HG02852 (cell line): ENCODE data around the gene NSD2.
"Not testable (repeated sequence)": the region's sequence is repeated elsewhere in the genome, so short reads cannot be mapped to it uniquely, and the experiment has no call there.

Experiments used
- ATAC-seq: cut with Tn5 transposase; IDR thresholded peaks from one replicate; pipeline ENCODE4 v1.9.1; 2021; ENCODE audit warnings: mild to moderate bottlenecking, moderate library complexity; ENCODE audit not compliant: unreplicated experiment

The NSD2 gene

DNA sequence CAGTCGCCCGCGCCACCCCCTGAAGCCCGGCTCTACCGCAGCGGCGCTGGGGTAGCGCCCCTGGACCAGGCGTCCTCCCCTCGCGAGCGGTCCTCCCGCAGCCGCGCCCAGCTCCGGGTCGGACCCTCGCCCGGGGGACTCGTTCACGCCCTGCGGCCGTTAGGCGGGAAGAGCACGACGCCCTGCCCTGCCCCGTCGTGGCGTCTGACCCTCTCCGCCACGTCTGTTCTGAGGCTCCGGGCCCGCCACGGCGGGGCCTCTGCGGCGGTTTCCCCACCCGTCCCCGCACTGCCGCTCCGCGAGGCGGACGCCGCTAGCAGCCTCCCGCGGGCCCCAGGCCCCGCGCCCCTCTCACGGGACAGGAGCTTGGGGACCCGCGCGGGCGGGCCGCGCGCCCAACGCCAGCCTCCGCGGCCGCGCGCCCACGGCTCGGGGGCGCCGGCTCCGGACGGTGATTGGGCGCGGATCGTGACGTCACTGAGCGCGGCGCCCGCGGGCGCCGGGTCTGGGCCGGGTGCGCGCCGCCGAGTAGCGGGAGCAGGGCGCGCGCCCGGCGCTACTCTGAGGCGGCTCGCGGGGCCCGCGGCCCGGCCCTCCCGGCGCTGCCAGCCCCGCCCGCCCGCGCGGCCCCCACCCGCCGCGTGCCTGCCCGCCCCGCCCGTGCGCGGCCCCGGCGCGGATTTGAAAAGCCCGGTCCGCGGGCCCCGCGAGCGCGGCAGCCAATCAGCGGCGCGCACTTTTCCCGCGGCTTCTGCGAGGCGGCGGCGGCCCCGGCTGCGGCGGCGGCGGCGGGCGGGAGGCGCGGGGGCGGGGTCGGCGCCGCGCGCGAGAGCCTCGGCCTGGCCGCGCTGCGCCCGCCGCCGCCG, at the start of gene NSD2:
Gene NSD2 (plus strand): TSS at position 816 of the 866 bp plus-strand sequence. CDS start 29,262 bp downstream, outside the sequence.
- ATAC-seq: peak; percentile 61

- no peak for ATAC-seq
Measured at GRCh38 chr4:1821679-1822567, 49.3 kb upstream of the NSD2 start.

DNA sequence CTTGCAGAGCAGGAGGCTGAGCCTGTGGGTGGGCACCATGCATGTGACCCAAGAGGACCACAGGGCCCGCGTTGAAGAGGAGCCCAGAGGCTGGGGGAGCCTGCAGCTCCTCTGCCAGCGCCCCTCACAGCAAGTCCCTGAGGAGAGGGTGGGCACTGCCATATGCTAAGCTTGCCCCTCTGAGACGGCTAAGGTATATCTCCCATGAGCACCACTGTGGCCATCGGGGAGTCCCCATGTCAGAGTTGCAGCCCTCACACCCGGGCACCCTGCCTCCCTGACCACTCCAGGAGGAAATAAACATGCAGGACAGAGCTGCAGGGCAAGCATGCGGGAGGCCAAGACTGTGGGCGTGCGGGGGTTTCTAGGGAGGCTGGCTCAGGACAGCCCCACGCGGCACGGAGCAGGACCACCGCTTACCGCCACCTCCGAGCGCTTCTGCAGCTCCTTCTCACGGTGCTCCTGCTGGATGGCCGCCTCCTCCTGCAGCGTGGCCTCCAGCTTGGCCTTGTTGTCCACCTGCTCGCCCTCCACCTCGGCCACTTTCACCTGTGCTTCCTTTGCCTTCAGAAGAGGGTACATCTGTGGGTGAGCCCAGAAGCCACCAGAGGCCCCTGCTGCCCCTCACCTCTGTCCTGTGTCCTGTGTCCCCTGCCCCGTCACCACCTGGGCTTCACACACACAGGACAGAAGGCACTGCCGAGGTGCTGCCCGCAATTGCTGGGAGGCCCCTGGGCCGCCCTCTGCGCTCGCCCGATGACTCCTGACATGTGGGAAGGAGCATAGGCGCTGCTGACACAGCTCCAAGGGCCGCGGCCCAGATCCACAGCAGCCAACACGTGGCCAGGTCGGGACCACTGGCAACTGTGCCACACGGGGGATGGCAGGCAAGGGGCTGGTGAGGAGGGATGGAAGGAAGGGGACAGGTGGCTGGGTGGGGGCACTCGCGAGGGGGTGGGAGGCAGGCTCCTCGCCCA, 48.3 kb upstream of the NSD2 start:
- ATAC-seq: no peak

DNA sequence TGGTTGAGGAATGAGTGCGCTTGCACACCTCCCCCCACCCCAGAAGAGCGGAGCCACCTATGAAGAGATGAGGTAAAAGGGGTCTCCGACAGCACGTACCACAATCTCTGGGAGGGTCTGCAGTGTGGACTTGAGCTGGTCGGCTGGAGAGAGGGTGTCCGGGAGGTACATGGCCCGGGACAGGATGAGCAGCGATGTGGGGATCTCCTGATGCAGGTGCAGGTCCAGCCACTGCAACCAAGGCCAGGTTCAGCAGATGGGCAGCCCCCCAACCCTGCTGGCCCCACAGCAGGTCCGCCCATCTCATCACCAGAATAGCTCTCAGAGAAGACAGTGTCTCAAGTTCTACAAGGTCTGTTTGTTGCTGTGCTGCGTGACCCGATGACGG, 47.7 kb upstream of the NSD2 start:
- no peak for ATAC-seq

DNA sequence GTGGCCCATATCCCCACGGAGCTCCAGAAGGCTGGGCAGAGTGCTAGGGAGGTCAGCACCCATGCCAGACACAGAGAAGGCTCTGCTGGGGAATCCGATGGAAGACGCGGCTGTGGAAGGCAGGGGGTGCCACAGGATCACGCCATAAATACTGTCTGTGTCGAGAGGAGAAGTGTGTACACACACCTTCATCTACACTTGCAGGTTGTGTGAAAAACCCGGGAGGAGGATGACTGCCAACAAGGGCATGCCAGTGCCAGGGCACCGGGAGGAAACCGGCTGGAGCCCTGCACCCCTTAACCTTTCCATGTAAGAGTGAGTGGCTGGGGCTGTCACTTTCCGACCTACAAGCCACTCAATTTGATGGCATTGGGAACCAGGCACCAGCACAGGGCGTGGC, 46.4 kb upstream of the NSD2 start:
- no peak for ATAC-seq

GRCh38 chr4:1825326-1825725, 45.9 kb upstream of the NSD2 start:
- ATAC-seq: no peak

- no peak for ATAC-seq
Measured at GRCh38 chr4:1826531-1827350, 44.5 kb upstream of the NSD2 start.

DNA sequence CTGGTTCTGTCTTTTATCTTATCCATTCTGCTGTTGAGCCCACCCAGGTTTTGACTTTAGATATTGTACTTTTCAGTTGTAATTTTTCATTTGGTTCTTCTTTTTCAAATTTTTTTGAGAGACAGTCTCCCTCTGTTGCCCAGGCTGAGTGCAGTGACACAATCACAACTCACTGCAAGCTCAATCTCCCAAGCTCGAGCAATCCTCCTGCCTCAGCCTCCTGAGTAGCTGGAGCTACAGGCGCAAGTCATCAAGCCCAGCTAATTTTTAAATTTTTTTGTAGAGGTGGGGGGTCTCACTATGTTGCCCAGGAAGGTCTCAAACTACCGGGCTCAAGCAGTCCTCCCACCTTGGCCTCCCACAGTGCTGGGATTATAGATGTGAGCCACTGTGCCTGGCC, 41.0 kb upstream of the NSD2 start:
- ATAC-seq: no peak

DNA sequence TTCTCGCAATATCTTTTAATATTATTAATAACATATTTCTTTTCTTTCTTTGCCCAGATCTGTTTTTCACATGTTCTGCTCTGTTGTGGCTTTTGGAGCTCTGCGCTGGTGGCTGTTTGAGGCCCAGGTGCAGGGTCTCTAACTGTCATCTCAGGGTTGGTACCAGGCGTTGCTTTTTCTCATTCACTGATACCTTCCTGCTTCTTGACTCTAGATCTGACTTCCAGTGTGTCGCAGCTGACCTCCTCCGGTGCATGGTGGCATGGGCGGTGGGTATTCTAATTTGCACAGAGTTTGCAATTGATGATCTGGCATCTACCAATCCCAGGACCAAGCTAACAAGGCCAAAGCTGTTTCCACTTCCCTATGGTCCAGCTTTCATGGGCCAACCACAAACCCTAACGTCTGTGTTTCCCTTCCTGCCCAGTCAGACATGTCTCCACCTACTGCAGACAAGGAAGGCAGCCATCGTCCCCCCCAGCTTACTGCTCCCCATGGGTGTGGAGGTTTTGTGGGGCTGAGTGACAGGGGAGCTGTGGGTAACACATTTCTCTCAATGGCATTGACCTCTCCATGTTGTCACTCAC, 40.5 kb upstream of the NSD2 start:
- ATAC-seq: no peak

GRCh38 chr4:1831331-1831730, 39.9 kb upstream of the NSD2 start:
- ATAC-seq: no peak

DNA sequence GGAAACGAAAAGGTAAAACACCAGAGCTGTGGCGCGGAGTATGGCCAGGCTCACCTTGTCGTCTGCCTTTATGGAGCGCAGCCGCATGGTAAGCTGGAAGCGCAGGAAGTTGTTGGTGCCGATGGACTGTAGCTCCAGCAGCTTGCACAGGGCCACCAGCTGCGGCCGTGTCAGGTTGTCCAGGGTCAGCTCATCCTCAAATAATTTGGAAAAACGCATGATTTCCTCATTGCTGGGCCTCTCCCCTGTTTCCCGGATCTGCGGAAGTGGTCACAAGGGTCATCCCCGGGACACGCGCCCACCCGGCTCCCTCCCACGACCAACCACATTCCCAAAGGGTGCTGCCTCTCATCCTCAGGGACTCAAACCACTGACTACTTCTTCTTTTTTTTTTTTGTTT, 38.5 kb upstream of the NSD2 start:
- no peak for ATAC-seq

DNA sequence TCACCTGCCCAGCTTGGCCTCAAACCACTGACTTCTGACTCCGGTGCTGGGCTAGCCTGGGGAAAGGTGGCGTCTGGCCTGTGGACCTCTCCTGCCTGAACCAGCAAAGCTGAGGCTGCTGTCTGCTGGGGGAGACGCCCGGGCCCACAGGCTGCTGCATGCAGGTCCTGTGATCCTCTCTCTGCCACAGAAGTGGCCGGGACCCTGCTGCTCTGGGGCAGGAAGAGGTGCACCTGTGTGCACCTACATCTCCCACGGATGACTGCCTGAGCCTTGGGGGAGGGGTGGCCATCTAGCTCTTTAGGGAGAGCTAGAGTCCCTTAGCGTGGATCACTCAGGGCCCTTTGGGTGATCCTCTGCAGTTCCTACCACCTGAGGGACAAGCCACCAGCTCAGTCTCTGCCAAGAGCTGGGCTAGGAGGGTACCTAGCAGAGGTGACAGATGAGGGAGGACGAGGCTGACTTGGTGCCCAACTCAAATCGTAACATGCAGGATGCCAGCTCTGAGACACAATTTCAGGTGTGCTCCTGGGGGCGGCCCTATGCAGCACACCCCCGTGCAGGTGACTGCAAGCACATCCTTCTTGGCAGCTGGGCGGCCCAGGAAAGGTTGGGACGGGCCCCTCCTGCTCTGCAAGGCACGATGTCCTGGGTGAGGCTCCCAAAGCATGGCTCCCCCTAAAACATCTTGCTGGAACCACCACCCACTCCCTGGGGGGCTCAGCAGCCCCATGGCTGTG, 37.7 kb upstream of the NSD2 start:
- ATAC-seq: peak; percentile 16

GRCh38 chr4:1834047-1834775, 37.0 kb upstream of the NSD2 start:
- peak; percentile 73 for ATAC-seq

GRCh38 chr4:1835836-1836235, 35.4 kb upstream of the NSD2 start:
- not testable (repeated sequence) for ATAC-seq

DNA sequence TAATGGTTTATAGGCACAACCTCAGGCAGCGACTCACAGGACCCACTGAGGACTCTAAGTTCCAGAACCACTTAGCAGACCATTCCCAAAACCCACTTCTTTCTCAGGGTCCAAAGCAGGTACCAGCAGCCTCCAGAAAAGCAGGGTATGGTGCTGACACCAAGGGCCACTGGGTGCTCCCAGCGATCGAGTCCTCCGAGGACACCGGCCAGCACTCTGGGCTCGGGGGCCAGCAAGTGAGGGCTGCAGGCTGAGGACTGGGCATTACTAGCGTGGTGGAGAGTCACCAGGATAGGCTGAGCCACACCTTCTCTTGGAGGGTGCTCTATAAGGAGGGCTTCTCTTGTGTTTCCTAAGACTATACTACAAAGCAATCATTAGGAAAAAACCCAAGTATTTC, 34.5 kb upstream of the NSD2 start:
- ATAC-seq: no peak

DNA sequence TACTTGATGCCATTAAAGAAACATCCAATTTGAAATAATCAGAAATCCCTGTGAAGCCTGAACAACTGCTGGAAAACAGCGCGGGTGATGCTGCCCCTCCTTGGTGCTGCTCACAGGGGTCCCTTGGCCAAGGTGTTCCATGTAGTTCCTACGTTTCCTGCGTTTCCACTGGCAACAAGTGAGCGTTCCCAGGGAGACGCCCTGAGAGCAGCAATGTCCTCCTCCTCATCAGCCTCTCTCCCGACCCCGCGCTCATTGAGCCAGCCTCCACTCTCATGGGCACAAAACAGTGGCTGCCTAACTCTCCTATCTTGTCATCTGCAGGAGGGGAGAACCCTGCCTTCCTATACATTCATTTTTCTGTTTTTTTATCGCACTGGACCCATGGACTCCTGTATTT, 34.1 kb upstream of the NSD2 start:
- no peak for ATAC-seq

DNA sequence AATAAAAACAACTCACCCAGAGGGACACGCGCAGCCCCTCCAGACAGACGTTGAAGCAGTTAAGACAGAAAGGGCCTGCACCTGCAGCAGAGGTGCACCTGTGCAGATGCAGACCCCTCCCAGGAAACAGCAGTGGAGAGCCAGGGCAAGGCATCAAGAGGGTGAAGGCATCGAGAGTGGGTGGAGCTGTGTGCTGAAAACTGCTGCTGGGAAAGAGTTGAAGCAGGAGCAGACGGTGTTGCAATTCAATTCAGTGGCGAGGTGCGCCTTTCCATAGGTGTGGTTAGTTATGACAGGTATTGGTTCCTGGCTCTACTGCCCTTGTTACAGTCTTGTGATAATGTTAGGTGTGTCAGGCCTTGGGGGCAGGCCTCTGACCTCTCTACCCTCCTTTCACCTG, 31.9 kb upstream of the NSD2 start:
- ATAC-seq: no peak

DNA sequence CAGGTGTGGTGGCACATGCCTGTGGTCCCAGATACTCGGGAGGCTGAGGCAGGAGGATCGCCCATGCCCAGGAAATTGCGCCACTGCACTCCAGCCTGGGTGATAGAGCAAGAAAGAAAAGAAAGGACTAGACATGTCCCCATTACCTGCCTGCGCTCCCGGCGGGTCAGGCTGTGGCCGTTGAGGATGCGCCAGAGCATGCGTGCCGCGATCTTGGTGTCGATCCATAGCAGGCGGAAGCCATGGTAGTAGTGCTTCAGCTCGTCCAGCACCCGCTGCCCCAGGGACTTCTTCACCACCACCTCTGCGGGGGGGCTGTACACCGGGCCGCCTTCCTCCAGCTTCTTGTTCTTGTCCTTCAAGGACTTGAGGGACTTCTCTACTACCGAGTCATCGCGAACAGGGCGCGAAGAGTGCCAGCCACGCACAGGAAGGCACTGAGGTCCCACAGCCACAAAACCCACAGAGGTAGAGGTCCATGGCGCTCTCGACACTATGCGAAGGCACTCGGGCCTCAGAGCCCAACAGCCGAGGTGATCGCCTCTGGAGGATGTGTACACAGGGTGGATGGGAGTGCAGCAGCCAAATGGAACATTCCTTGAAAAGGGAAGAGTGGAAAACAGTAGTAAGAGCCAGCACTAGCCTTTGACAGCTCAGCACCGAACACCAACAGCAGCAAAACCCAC, 29.8 kb upstream of the NSD2 start:
- ATAC-seq: no peak
